PC-3 (cell line): Measurements from ENCODE around the gene UBXN4.

ENCODE experiments used
- CTCF ChIP-seq: fragments of 300-600 bp; sonication (generic); conservative IDR thresholded peaks from 2 replicates; pipeline ENCODE4 v1.5.1; 2017; ENCODE audit warnings: antibody characterized with exemption, low read depth, mild to moderate bottlenecking, low read length
- EZH2 ChIP-seq: fragments of 300-600 bp; sonication (generic); IDR thresholded peaks from one replicate; pipeline ENCODE4 v1.6.1; 2017; ENCODE audit warnings: antibody characterized with exemption, mild to moderate bottlenecking, low read length; ENCODE audit not compliant: unreplicated experiment
- EZH2phosphoT487 ChIP-seq: fragments of 300-600 bp; sonication (generic); IDR thresholded peaks from 2 replicates; pipeline ENCODE4 v1.6.1; 2018; ENCODE audit warnings: mild to moderate bottlenecking, antibody characterized with exemption, low read length, borderline replicate concordance

GRCh38 chr2:135829378-135830135, 87.9 kb downstream of the UBXN4 start:
- TF ChIP-seq CTCF (no peak), EZH2 (no peak), EZH2phosphoT487 (no peak)
